ENCODE data around the gene PACS2. TPM values are rescaled to one million over a fixed set of nuclear protein-coding genes. Genes with fewer than 3 reads are reported as not detected.

The PACS2 gene
- total RNA-seq, 1 experiment from 2014 or later = 62.0 TPM

DNA sequence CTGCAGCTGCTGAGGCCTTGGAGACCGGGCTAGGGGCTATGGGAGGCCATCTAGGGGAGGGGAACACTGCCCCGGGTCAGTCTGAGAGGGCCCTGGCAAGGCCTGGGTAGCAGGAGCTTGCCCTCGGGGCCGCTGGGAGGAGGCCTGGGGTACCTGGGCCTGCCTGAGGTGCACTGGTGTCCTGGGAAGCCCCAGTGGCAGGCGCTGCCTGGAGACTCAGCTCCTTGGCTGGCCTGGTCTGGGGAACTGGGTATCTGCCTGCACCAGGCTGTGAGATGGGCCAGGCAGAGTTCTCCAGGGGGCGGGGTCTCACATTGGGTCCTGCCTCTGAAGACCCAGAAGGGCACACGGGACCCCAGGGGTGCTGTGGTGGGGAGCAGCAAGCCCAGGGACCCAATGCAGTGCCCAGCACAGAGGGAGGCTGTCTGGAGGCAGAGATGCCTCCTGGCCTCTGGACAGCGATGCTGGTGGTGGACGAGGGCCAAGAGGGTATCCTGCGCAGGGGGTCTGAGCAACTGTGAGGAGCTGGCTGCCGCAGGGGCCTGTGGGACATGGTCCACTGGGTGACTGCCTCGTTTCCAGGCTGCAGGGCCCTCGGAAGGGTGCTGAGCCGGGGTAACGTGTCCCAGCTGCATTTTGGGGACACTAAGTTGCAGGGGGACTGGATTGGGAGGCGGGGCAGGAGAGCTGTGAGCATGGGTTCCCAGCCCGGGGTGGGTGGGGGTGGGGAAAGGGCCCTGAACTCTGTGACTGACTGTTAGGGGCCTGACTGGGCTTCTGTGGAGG, 97.6 kb downstream of the PACS2 start:
- CTCF ChIA-PET = no interaction called here
- Histone ChIP-seq H4K20me1 (ENCODE audit: low read length) (no peaks in the 10 kb centered on the region), H3K79me2 (ENCODE audit: low read length) (no peaks in the 10 kb centered on the region), H3K9ac (ENCODE audit: low read length) (no peak overlapping the region), H3K4me1 (ENCODE audit: insufficient read depth, low read length) (peaks cover 10% of the 10 kb centered on the region; the same call in 1 of the 2 replicates), H2AFZ (ENCODE audit: low read length) (no peak overlapping the region), H3K27me3 (ENCODE audit: low read length) (no peaks in the 10 kb centered on the region), H3K4me2 (ENCODE audit: low read length) (0 out of 2 replicates have a peak overlapping the region, but pooled peaks have one; percentile 77), H3K36me3 (ENCODE audit: low read depth, low read length) (no peaks in the 10 kb centered on the region), H3F3A (ENCODE audit: low read length, unreplicated experiment) (no peaks in the 10 kb centered on the region), H3K9me3 (ENCODE audit: low read length) (no peaks in the 10 kb centered on the region), H3K27ac (ENCODE audit: low read length) (no peak overlapping the region), H3K9me2 (replicated peaks; ENCODE audit: low read length) (no peaks in the 10 kb centered on the region), H3K4me3 (ENCODE audit: low read length) (no peak overlapping the region)
- no peak for DNase-seq
- no TSS peak for BruUV-seq (replicated peaks)
- no peak for TF ChIP-seq CTCF (conservative IDR thresholded peaks at IDR 0.05; ENCODE audit: low read depth, low read length)
- no peak for TF ChIP-seq EZH2phosphoT487 (IDR thresholded peaks at IDR 0.05; ENCODE audit: borderline replicate concordance, low read length)
- no peak for TF ChIP-seq EZH2 (IDR thresholded peaks at IDR 0.05; ENCODE audit: low read length, unreplicated experiment)
- POLR2A ChIA-PET (ENCODE audit: unreplicated experiment) = no interaction called here
- intact Hi-C loops (cut with micrococcal nuclease) = no loop called here
- no peak for ATAC-seq

GRCh38 chr14:105412771-105413543, 98.4 kb downstream of the PACS2 start:
- no peak overlapping the region for H3K9ac ChIP-seq (ENCODE audit: low read length)
- DNase-seq (no peak), ATAC-seq (no peak)
- H3K27ac ChIP-seq (ENCODE audit: low read length) = no peak overlapping the region
- no peak overlapping the region for H2AFZ ChIP-seq (ENCODE audit: low read length)
- TF ChIP-seq EZH2 (IDR thresholded peaks at IDR 0.05; ENCODE audit: low read length, unreplicated experiment) (no peak), EZH2phosphoT487 (IDR thresholded peaks at IDR 0.05; ENCODE audit: borderline replicate concordance, low read length) (no peak), CTCF (conservative IDR thresholded peaks at IDR 0.05; ENCODE audit: low read depth, low read length) (no peak)
- no peak overlapping the region for H3K4me3 ChIP-seq (ENCODE audit: low read length)
- ChIA-PET POLR2A (ENCODE audit: unreplicated experiment) (no interaction called here), CTCF (no interaction called here)
- H3K4me2 ChIP-seq (ENCODE audit: low read length) = no peak overlapping the region
- no peaks in the 10 kb centered on the region for H3F3A ChIP-seq (ENCODE audit: low read length, unreplicated experiment)
- no peaks in the 10 kb centered on the region for H3K79me2 ChIP-seq (ENCODE audit: low read length)
- H3K4me1 ChIP-seq (ENCODE audit: insufficient read depth, low read length) = peaks cover 10% of the 10 kb centered on the region; the same call in 1 of the 2 replicates
- BruUV-seq (replicated peaks) = no TSS peak
- H3K9me2 ChIP-seq (replicated peaks; ENCODE audit: low read length) = no peaks in the 10 kb centered on the region
- H4K20me1 ChIP-seq (ENCODE audit: low read length) = no peaks in the 10 kb centered on the region
- no peaks in the 10 kb centered on the region for H3K9me3 ChIP-seq (ENCODE audit: low read length)
- H3K36me3 ChIP-seq (ENCODE audit: low read depth, low read length) = no peaks in the 10 kb centered on the region
- H3K27me3 ChIP-seq (ENCODE audit: low read length) = no peaks in the 10 kb centered on the region
- intact Hi-C loops (cut with micrococcal nuclease) = no loop called here

- no peak for DNase-seq
- TF ChIP-seq CTCF (conservative IDR thresholded peaks at IDR 0.05; ENCODE audit: low read depth, low read length) (no peak), EZH2phosphoT487 (IDR thresholded peaks at IDR 0.05; ENCODE audit: borderline replicate concordance, low read length) (no peak), EZH2 (IDR thresholded peaks at IDR 0.05; ENCODE audit: low read length, unreplicated experiment) (no peak)
- Histone ChIP-seq H3K4me1 (ENCODE audit: insufficient read depth, low read length) (peaks cover 10% of the 10 kb centered on the region; the same call in 1 of the 2 replicates), H3K27me3 (ENCODE audit: low read length) (no peaks in the 10 kb centered on the region), H4K20me1 (ENCODE audit: low read length) (no peaks in the 10 kb centered on the region), H3K9me3 (ENCODE audit: low read length) (no peaks in the 10 kb centered on the region), H3K36me3 (ENCODE audit: low read depth, low read length) (no peaks in the 10 kb centered on the region), H3K4me2 (ENCODE audit: low read length) (no peak overlapping the region), H3K9ac (ENCODE audit: low read length) (no peak overlapping the region), H3F3A (ENCODE audit: low read length, unreplicated experiment) (no peaks in the 10 kb centered on the region), H2AFZ (ENCODE audit: low read length) (no peak overlapping the region), H3K9me2 (replicated peaks; ENCODE audit: low read length) (no peaks in the 10 kb centered on the region), H3K4me3 (ENCODE audit: low read length) (no peak overlapping the region), H3K27ac (ENCODE audit: low read length) (no peak overlapping the region), H3K79me2 (ENCODE audit: low read length) (no peaks in the 10 kb centered on the region)
- ChIA-PET POLR2A (ENCODE audit: unreplicated experiment) (no interaction called here), CTCF (no interaction called here)
- intact Hi-C loops (cut with micrococcal nuclease) = no loop called here
- no peak for ATAC-seq
- no TSS peak for BruUV-seq (replicated peaks)
These were observed 99.0 kb downstream of the PACS2 start for GRCh38 chr14:105413544-105413886.
